A549 (cell line): ENCODE data around the gene NRG4. TPM values are rescaled to one million over a fixed set of nuclear protein-coding genes. Genes with fewer than 3 reads are reported as not detected.
A peak's percentile ranks its signal among the peaks of the same experiment; 100 is the strongest.

Source experiments
- ATAC-seq, 2 experiments: fragments of 200-7000 bp in 1 of 2; fragments of >200 bp in 1 of 2; cut with Nextera tagmentation in 1 of 2; cut with Tn5 transposase in 1 of 2; 3 replicates each; pipeline versions ENCODE4 v1.8.0 to v1.9.1; 2018 to 2020; ENCODE audit warnings: mild to moderate bottlenecking in 1 of 2, moderate library complexity in 1 of 2
- CTCF ChIA-PET: fragments of 300-600 bp; sonication (Branson Sonifier 250); formaldehyde crosslinking; extraction: SDS; loops from one replicate; lab custom pipeline; 2021; ENCODE audit warnings: antibody characterized with exemption, inconsistent platforms; lab: Yijun Ruan, JAX
- POLR2A ChIA-PET: fragments of 350-600 bp; formaldehyde crosslinking; extraction: SDS; loops from one replicate; lab custom pipeline; 2021; ENCODE audit warnings: antibody characterized with exemption, inconsistent platforms; lab: Yijun Ruan, JAX
- DNase-seq, 2 experiments: peaks; one replicate each; pipeline versions ENCODE4 v3.0.0 to v3.0.0-alpha.2; 2011 to 2016; ENCODE audit warnings: low read depth in 1 of 2, low spot score in 1 of 2
- FAIRE-seq: peaks from 2 replicates; lab custom pipeline; 2011; peaks lifted over from hg19 to GRCh38; lab: Jason Lieb, UNC
- H3K27ac ChIP-seq, 2 experiments: fragments of >200 bp; sonication (Bioruptor Twin); formaldehyde crosslinking; 3 replicates each; pipeline ENCODE4 v1.5.1; 2016 to 2017
- H3K4me1 ChIP-seq: fragments of >200 bp; sonication (Bioruptor Twin); formaldehyde crosslinking; 3 replicates; pipeline ENCODE4 v1.6.1; 2016
- H3K4me2 ChIP-seq: fragments of >200 bp; sonication (Bioruptor Twin); formaldehyde crosslinking; 3 replicates; pipeline ENCODE4 v1.6.1; 2016
- H3K4me3 ChIP-seq: fragments of >200 bp; sonication (Bioruptor Twin); formaldehyde crosslinking; 3 replicates; pipeline ENCODE4 v1.5.1; 2016
- H3K9me3 ChIP-seq: fragments of >200 bp; sonication (Bioruptor Twin); formaldehyde crosslinking; 3 replicates; pipeline ENCODE4 v1.6.1; 2016
- ATOH8 ChIP-seq: fragments of 250-450 bp; sonication (Bioruptor Pico); IDR thresholded peaks from 2 replicates; pipeline ENCODE4 v1.5.0; 2020; ENCODE audit warnings: low read depth, mild to moderate bottlenecking, moderate library complexity
- BCL3 ChIP-seq: fragments of >200 bp; sonication (Bioruptor Twin); formaldehyde crosslinking; IDR thresholded peaks from 3 replicates; pipeline ENCODE4 v1.6.1; 2016
- BHLHE40 ChIP-seq: IDR thresholded peaks from 2 replicates; pipeline ENCODE4 v1.6.1; 2012; ENCODE audit warnings: low read depth, low read length, inconsistent platforms
- CBX2 ChIP-seq: fragments of 200-600 bp; sonication (generic); IDR thresholded peaks from 2 replicates; pipeline ENCODE4 v1.6.1; 2016; ENCODE audit warnings: low read depth, mild to moderate bottlenecking, borderline replicate concordance
- CTCF ChIP-seq: fragments of >200 bp; sonication (Bioruptor Twin); formaldehyde crosslinking; IDR thresholded peaks from 3 replicates; pipeline ENCODE4 v1.5.1; 2016
- EHMT2 ChIP-seq: fragments of 200-600 bp; sonication (generic); IDR thresholded peaks from 2 replicates; pipeline ENCODE4 v1.6.1; 2016; ENCODE audit warnings: antibody characterized with exemption, low read depth, mild to moderate bottlenecking, moderate library complexity
- EP300 ChIP-seq, 2 experiments: fragments of >200 bp; sonication (Bioruptor Twin); formaldehyde crosslinking; IDR thresholded peaks; 2 replicates in 1 of 2; 3 replicates in 1 of 2; pipeline ENCODE4 v1.6.1; 2016 to 2017
- HEYL ChIP-seq: fragments of 250-450 bp; sonication (Bioruptor Pico); IDR thresholded peaks from 2 replicates; pipeline ENCODE4 v1.8.0; 2021; ENCODE audit warnings: mild to moderate bottlenecking, moderate library complexity
- HOXB13 ChIP-seq: fragments of 250-450 bp; sonication (Bioruptor Pico); IDR thresholded peaks from 2 replicates; pipeline ENCODE4 v1.5.0; 2020; ENCODE audit warnings: low read depth, mild to moderate bottlenecking, moderate library complexity
- MAFK ChIP-seq: fragments of 450-650 bp; IDR thresholded peaks from 2 replicates; pipeline ENCODE4 v1.6.1; 2014; ENCODE audit not compliant: partially characterized antibody
- NFE2L2 ChIP-seq: fragments of 150-350 bp; conservative IDR thresholded peaks from 2 replicates; pipeline ENCODE4 v1.6.1; 2014; ENCODE audit warnings: low read length
- PHF8 ChIP-seq: fragments of 200-600 bp; sonication (generic); IDR thresholded peaks from 2 replicates; pipeline ENCODE4 v1.6.1; 2016; ENCODE audit warnings: low read depth, mild to moderate bottlenecking, antibody characterized with exemption, moderate library complexity, borderline replicate concordance
- RAD21 ChIP-seq, 2 experiments: fragments of >200 bp in 1 of 2; sonication (Bioruptor Twin) in 1 of 2; formaldehyde crosslinking in 1 of 2; IDR thresholded peaks in 1 of 2; conservative IDR thresholded peaks in 1 of 2; 2 replicates in 1 of 2; 3 replicates in 1 of 2; pipeline ENCODE4 v1.6.1; 2012 to 2018; ENCODE audit warnings: inconsistent platforms in 1 of 2
- RCOR1 ChIP-seq: fragments of 150-350 bp; IDR thresholded peaks from 2 replicates; pipeline ENCODE4 v1.6.1; 2014; ENCODE audit warnings: antibody characterized with exemption, low read length, low read depth
- REST ChIP-seq: fragments of 200-600 bp; sonication (generic); IDR thresholded peaks from 2 replicates; pipeline ENCODE4 v1.6.1; 2016; ENCODE audit warnings: antibody characterized with exemption, mild to moderate bottlenecking, moderate library complexity
- RFX5 ChIP-seq: fragments of 450-650 bp; IDR thresholded peaks from 2 replicates; pipeline ENCODE4 v1.7.1; 2014; ENCODE audit warnings: antibody characterized with exemption, mild to moderate bottlenecking, moderate library complexity
- SMC3 ChIP-seq: fragments of >200 bp; sonication (Bioruptor Twin); formaldehyde crosslinking; IDR thresholded peaks from 3 replicates; pipeline ENCODE4 v1.6.1; 2018; ENCODE audit warnings: inconsistent platforms
- SREBF2 ChIP-seq: fragments of 450-650 bp; IDR thresholded peaks from 2 replicates; pipeline ENCODE4 v1.6.1; 2014; ENCODE audit warnings: mild to moderate bottlenecking, moderate library complexity
- ZC3H11A ChIP-seq: fragments of 450-650 bp; IDR thresholded peaks from 2 replicates; pipeline ENCODE4 v1.6.1; 2014; ENCODE audit warnings: antibody characterized with exemption, mild to moderate bottlenecking
- ZSCAN20 ChIP-seq: fragments of 250-450 bp; sonication (Bioruptor Pico); IDR thresholded peaks from 2 replicates; pipeline ENCODE4 v1.8.0; 2022; ENCODE audit warnings: mild to moderate bottlenecking, moderate library complexity
- WGBS: methylation state at CpG from one replicate; pipeline ENCODE4 v1.1.6; 2017; ENCODE audit errors: missing lambda C conversion rate; 5-methylcytosine and 5-hydroxymethylcytosine counted together
- polyA plus RNA-seq, 4 experiments: library from polyadenylated mRNA; depleted of rRNA in 3 of 4; stranded (reverse); fragments of >200 nt; fragmentation: RNase III in 1 of 4; extraction: RNeasy Plus Mini Kit Qiagen cat#74134 plus additional on column Dnase treatment in 1 of 4; gene quantifications; 2 replicates in 3 of 4; 3 replicates in 1 of 4; pipeline ENCODE4 v1.2.3, GENCODE V29; 2011 to 2017

Gene NRG4
- polyA plus RNA-seq, 2 of the 4 experiments (the other 2 are of a cell fraction), result 0.56 to 9.2 TPM

- H3K27ac ChIP-seq, result no peak overlapping the region
- H3K4me3 ChIP-seq, result no peak overlapping the region
- no peak for ATAC-seq
- no peaks in the 10 kb centered on the region for H3K9me3 ChIP-seq
- 2% methylated on average over 7 of the region's 7 CpGs for WGBS
- peak overlapping the region; percentile 62 for H3K4me2 ChIP-seq
- POLR2A ChIA-PET, result interaction anchor here (1.1 kb wide), 1 partner anchor 82 kb away, joined by 3 read pairs; no protein-coding TSS in a partner anchor
- DNase-seq, result peak; percentile 53 to 61
- peak; percentile 54 for FAIRE-seq
- CTCF ChIA-PET, result interaction anchor here (0.6 to 9.2 kb wide), 34 partner anchors 8 to 898 kb away, joined by 3 to 448 read pairs (median 4); no protein-coding TSS in a partner anchor
- no peak for TF ChIP-seq HOXB13
- TF ChIP-seq HEYL, result no peak
- TF ChIP-seq RCOR1, result no peak
- TF ChIP-seq BCL3, result no peak
- no peak for TF ChIP-seq REST
- no peak for TF ChIP-seq PHF8
- TF ChIP-seq SREBF2, result no peak
- TF ChIP-seq EP300 (IDR thresholded peaks at IDR 0.05), result no peak
- TF ChIP-seq RAD21 (conservative IDR thresholded peaks at IDR 0.05 in 1 of 2, IDR thresholded peaks at IDR 0.05 in 1 of 2), result peak; percentile 70 to 71
- no peak for TF ChIP-seq ZSCAN20 (CRISPR knock-in tag)
- TF ChIP-seq MAFK, result no peak
- TF ChIP-seq SMC3, result peak; percentile 81
- TF ChIP-seq ZC3H11A, result no peak
- no peak for TF ChIP-seq CBX2
- TF ChIP-seq EHMT2, result no peak
- TF ChIP-seq ATOH8 (CRISPR knock-in tag), result no peak
- peak; percentile 92 for TF ChIP-seq CTCF
- TF ChIP-seq RFX5, result no peak
- TF ChIP-seq NFE2L2, result no peak
- no peak for TF ChIP-seq BHLHE40
- H3K4me1 ChIP-seq, result peaks cover 15% of the 10 kb centered on the region
Observed at GRCh38 chr15:76057332-76058000, 45.2 kb upstream of the NRG4 start.
